Measurements from ENCODE around the gene SPEN. TPM values are rescaled to one million over a fixed set of nuclear protein-coding genes. Genes with fewer than 3 reads are reported as not detected.

The SPEN gene
- polyA plus RNA-seq, 1 experiment, result 4.6 TPM

DNA sequence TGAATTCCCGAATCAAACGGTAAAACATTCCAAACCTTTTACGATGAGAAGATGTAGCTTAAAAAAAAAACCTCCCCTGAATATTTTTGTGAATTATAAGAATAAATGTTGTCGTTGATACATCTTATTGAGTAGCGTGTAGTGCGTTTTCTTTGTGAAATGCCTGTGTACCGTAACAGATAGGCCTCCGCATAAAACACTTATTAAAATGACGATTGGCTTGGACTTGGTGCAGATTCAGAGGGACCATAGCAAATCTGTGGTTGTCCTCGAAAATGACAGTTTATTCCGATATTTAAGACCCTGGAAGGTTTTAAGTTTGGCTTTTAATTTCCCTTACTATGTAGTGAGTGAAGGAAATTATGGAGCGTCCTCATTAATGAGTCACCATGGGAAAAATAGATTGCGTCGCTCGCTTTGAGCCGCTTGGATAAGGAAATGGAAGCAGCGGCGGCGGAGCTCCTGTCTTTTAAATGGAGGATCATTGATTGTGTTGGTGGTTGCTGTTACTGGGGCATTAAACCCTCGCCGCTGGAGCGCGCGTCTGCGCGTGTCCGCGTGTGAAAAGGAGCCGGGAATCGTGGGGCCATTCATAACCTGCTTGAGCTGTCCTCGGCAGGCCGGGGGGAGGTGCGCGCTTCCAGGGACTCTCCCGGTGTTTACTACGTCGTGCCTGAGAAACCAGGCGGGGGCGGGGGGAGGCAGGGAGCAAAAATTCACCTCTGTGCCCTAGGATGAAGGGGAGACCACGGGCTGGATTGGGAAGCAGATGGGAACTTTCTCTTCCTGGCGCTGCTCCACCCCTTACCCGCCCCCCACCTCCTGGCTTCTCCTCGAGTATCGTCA, 1.6 kb downstream of the SPEN start:
- DNase-seq (ENCODE audit: low read depth), result peak; percentile 45
- CTCF ChIA-PET, result interaction anchor here (0.6 to 2.4 kb wide), 4 partner anchors 10 to 145 kb away, joined by 3 to 6 read pairs (median 4); no protein-coding TSS in a partner anchor
- TF ChIP-seq, protein P1, sequence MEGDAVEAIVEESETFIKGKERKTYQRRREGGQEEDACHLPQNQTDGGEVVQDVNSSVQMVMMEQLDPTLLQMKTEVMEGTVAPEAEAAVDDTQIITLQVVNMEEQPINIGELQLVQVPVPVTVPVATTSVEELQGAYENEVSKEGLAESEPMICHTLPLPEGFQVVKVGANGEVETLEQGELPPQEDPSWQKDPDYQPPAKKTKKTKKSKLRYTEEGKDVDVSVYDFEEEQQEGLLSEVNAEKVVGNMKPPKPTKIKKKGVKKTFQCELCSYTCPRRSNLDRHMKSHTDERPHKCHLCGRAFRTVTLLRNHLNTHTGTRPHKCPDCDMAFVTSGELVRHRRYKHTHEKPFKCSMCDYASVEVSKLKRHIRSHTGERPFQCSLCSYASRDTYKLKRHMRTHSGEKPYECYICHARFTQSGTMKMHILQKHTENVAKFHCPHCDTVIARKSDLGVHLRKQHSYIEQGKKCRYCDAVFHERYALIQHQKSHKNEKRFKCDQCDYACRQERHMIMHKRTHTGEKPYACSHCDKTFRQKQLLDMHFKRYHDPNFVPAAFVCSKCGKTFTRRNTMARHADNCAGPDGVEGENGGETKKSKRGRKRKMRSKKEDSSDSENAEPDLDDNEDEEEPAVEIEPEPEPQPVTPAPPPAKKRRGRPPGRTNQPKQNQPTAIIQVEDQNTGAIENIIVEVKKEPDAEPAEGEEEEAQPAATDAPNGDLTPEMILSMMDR (IDR thresholded peaks at IDR 0.05; ENCODE audit: insufficient read depth, low read depth, low read length), result no peak

DNA sequence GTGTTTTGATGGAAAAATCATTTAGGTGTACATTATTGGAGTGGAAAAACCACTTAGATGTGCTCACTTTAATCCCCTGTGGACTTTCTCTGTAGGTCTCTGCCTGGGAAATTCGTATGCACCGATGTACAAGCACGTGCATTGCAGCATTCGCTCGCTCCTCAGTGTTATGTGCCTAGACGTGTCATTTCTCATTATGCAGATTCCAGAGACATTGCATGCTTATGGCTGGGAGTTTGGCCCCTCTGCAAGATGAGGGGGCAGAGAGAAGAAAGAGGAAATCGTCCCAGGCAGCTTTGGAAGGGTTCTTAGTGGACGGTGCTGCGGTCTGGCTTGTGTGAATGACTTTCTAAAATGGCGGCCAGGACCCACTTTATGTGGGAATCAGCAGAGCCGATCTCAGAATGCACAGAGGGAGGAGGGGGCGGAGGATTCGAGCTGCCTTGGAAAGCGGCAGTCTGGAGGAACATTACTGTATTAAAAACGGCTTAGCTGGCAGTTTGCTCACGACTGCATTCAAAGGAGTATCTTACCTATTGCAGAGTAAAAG, 2.3 kb downstream of the SPEN start:
- no peak for DNase-seq (ENCODE audit: low read depth)
- H3K4me3 ChIP-seq (ENCODE audit: low read depth, low read length), result peak overlapping the region; percentile 93
- no peaks in the 10 kb centered on the region for H3K27me3 ChIP-seq (ENCODE audit: control insufficient read depth, insufficient read depth, low read length)
- ChIA-PET POLR2A (no interaction called here), CTCF (interaction anchor here (0.7 to 2.4 kb wide), 4 partner anchors 9 to 145 kb away, joined by 3 to 6 read pairs (median 4); no protein-coding TSS in a partner anchor)
- H3K36me3 ChIP-seq (ENCODE audit: control insufficient read depth, insufficient read depth, low read length), result no peaks in the 10 kb centered on the region
- TF ChIP-seq, protein P1 (IDR thresholded peaks at IDR 0.05; ENCODE audit: insufficient read depth, low read depth, low read length), result no peak

More for the DNA sequence above, 1.6 kb downstream of the SPEN start:
- POLR2A ChIA-PET, result no interaction called here
- peak overlapping the region; percentile 93 for H3K4me3 ChIP-seq (ENCODE audit: low read depth, low read length)
- no peaks in the 10 kb centered on the region for H3K27me3 ChIP-seq (ENCODE audit: control insufficient read depth, insufficient read depth, low read length)
- no peaks in the 10 kb centered on the region for H3K36me3 ChIP-seq (ENCODE audit: control insufficient read depth, insufficient read depth, low read length)

DNA sequence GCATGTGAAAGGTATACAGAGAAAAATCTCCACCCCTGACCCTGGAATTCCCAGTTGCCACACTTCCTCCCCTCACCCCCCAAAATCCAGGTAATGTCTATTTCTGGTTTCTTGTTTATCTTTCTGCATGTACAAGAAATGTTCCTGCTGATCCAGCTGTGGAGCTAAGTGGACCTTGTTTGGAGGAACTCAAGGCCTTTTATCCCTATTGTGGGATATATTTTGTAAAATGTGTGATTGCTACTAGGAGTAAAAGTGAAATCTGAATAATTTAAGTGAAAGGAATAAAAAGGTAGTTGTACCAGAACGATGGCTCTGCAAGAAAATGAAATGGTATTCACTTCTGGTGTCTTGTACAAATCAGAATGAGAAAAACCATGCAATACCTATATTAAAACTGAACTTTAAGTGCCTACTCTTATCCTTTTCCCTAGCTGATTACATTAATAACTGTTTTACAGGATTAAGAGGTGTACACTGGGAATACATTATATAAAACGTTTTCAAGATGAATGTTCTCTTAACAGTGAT, 3.0 kb downstream of the SPEN start:
- Histone ChIP-seq H3K36me3 (ENCODE audit: control insufficient read depth, insufficient read depth, low read length) (no peaks in the 10 kb centered on the region), H3K4me3 (ENCODE audit: low read depth, low read length) (peak overlapping the region; percentile 93), H3K27me3 (ENCODE audit: control insufficient read depth, insufficient read depth, low read length) (no peaks in the 10 kb centered on the region)
- ChIA-PET POLR2A (no interaction called here), CTCF (interaction anchor here (0.7 to 2.4 kb wide), 4 partner anchors 8 to 144 kb away, joined by 3 to 6 read pairs (median 4); no protein-coding TSS in a partner anchor)
- DNase-seq (ENCODE audit: low read depth), result no peak
- TF ChIP-seq, protein P1 (IDR thresholded peaks at IDR 0.05; ENCODE audit: insufficient read depth, low read depth, low read length), result no peak

DNA sequence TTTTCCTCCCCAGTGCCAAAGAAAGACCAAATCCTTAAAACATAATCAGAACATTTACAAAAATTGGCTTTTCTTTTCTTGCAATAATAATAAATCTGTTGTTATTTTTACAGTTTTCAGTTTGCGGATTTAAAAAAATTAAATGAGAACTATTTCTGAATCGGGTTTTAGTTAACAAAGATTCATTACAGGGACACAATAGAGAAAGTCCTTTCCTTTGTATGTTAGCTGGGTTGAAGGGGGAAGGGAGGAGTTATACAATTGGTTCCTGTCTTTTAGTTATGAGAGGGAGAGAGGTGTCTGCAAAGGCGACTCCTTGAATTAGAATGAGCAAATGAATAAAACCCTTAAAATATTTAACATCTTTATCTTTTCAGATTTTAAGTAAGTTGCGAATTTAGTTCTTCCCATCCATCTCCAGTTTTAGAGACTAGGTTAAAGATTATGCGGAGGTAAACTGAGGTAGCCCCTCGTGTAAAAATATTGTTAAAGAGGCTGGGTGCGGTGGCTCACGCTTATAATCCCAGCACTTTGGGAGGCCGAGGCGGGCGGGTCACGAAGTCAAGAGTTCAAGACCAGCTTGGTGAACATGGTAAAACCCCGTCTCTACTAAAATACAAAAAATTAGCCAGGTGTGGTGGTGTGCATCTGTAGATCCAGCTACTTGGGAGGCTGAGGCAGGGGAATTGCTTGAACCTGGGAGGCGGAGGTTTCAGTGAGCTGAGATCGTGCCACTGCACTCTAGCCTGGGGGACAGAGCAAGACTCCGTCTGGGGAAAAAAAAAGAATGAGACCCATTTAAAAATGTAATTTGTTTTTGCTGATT, 3.9 kb downstream of the SPEN start:
- H3K4me3 ChIP-seq (ENCODE audit: low read depth, low read length), result no peak overlapping the region
- CTCF ChIA-PET, result interaction anchor here (0.6 to 2.4 kb wide), 3 partner anchors 36 to 143 kb away, joined by 3 to 6 read pairs (median 5); no protein-coding TSS in a partner anchor
- no peaks in the 10 kb centered on the region for H3K36me3 ChIP-seq (ENCODE audit: control insufficient read depth, insufficient read depth, low read length)
- H3K27me3 ChIP-seq (ENCODE audit: control insufficient read depth, insufficient read depth, low read length), result no peaks in the 10 kb centered on the region
- POLR2A ChIA-PET, result interaction anchor here (0.6 kb wide), 1 partner anchor 11 kb away, joined by 3 read pairs; no protein-coding TSS in a partner anchor
- TF ChIP-seq, protein P1 (IDR thresholded peaks at IDR 0.05; ENCODE audit: insufficient read depth, low read depth, low read length), result no peak
- no peak for DNase-seq (ENCODE audit: low read depth)
